Effector memory CD4-positive, alpha-beta T cell (primary cell): ENCODE results near the gene FGD2.
"Not testable (repeated sequence)": the region's sequence is repeated elsewhere in the genome, so short reads cannot be mapped to it uniquely, and the experiment has no call there.

Source experiments
- DNase-seq, 3 donors: peaks; one replicate each; pipeline ENCODE4 v3.0.0-alpha.2; 2020
- H3K27ac ChIP-seq: 2 replicates; pipeline ENCODE4 v1.7.0; 2013; ENCODE audit warnings: mild to moderate bottlenecking, low read length, moderate library complexity; ENCODE audit not compliant: insufficient read depth, poor library complexity, severe bottlenecking
- H3K27me3 ChIP-seq: replicated peaks from 2 replicates; pipeline ENCODE4 v1.7.0; 2013; ENCODE audit warnings: mild to moderate bottlenecking, low read length; ENCODE audit not compliant: insufficient read depth, control insufficient read depth, poor library complexity, severe bottlenecking
- H3K36me3 ChIP-seq: 2 replicates; pipeline ENCODE4 v1.7.0; 2013; ENCODE audit warnings: mild to moderate bottlenecking, low read length, moderate library complexity; ENCODE audit not compliant: control insufficient read depth, insufficient read depth
- H3K4me1 ChIP-seq: 2 replicates; pipeline ENCODE4 v1.7.0; 2013; ENCODE audit warnings: low read length, mild to moderate bottlenecking; ENCODE audit not compliant: control insufficient read depth, insufficient read depth, poor library complexity, severe bottlenecking
- H3K4me3 ChIP-seq: 2 replicates; pipeline ENCODE4 v1.7.0; 2013; ENCODE audit warnings: low read length, low read depth, mild to moderate bottlenecking; ENCODE audit not compliant: insufficient read depth, poor library complexity, severe bottlenecking
- H3K9me3 ChIP-seq: 2 replicates; pipeline ENCODE4 v1.7.0; 2013; ENCODE audit warnings: mild to moderate bottlenecking, low read length, moderate library complexity; ENCODE audit not compliant: control insufficient read depth

Gene FGD2

DNA sequence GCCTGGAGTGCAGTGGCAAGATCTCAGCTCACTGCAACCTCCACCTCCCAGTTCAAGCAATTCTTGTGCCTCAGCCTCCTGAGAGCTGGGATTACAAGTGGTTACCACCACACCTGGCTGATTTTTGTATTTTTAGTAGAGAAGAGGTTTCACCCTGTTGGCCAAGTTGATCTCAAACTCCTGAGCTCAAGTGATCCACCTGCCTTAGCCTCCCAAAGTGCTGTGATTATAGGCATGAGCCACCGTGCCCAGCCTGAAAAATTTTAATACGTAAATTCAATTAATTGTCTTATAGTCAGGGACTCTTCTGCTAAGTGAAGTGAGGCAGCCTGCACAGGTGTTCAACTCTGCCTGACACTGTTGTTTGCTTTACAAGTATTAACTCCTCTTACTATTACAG, 15.1 kb upstream of the FGD2 start:
- DNase-seq, H3K9me3 ChIP-seq, H3K27ac ChIP-seq, H3K4me3 ChIP-seq, H3K4me1 ChIP-seq, H3K36me3 ChIP-seq, H3K27me3 ChIP-seq: not testable (repeated sequence)

DNA sequence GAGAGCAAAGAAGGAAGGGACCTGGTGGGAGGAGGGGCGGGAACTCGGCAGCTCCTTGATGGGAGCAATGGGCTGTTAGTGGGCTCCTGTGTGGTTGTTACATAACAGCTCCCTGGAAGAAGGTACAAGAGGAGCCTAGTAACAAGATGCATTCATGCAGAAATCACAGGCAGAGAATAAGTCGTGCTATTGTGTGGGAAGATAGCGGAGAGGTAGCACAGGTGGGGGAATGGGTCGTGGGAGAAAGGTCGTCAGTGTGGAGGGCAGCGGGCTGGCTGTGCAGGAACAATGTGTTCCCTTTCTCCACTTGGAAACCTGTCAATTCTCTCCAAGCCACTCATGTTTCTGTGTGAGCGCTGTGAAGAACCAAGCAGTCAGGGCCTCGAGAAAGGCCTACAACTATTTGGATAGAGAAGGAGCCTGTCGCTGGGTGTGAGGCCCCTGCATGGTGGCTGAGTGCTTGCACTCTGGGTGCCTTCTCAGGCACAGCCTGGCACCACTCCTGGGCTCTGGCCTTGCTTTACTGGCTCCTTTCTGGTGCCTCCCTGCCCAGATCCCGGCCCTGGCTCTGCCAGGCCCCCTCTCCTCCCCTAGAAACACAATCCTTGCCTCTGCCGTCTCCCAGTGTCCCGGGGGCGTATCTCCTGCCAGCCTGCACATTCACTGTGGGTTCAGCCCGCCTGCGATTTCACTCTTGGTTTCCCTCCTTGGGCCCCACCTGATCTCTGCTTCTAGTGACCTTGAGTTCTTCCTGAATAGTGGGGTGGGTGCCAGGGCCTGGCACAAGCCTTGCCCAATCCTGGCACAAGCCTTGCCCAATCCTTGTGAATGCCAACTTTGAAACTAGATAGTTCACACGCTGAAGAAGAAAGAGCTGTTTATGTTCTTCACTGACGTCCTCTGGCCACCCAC, 7.4 kb upstream of the FGD2 start:
- H3K36me3 ChIP-seq = no peaks in the 10 kb centered on the region
- no peak for DNase-seq
- H3K27me3 ChIP-seq = no peaks in the 10 kb centered on the region
- H3K9me3 ChIP-seq = no peaks in the 10 kb centered on the region
- H3K4me3 ChIP-seq = no peak overlapping the region
- H3K27ac ChIP-seq = no peak overlapping the region
- no peaks in the 10 kb centered on the region for H3K4me1 ChIP-seq

DNA sequence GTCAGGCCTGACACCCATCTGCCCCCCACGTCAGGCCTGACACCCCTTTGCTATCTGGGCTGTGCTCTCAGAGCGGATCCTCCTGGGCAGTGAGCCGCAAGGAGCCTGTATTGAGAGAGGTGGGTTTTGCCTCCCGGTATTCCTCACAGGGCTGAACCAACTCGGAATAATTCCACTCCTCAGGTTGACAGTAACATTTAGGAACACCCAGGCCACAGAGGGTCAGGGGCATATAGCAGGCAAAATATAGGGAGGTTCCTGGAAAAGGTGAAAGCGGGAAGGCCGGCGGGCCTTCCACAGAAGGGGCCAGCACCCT, 6.8 kb upstream of the FGD2 start:
- Histone ChIP-seq H3K4me1 (no peaks in the 10 kb centered on the region), H3K27ac (no peak overlapping the region), H3K4me3 (no peak overlapping the region), H3K27me3 (no peaks in the 10 kb centered on the region), H3K36me3 (no peaks in the 10 kb centered on the region), H3K9me3 (no peaks in the 10 kb centered on the region)
- no peak for DNase-seq

DNA sequence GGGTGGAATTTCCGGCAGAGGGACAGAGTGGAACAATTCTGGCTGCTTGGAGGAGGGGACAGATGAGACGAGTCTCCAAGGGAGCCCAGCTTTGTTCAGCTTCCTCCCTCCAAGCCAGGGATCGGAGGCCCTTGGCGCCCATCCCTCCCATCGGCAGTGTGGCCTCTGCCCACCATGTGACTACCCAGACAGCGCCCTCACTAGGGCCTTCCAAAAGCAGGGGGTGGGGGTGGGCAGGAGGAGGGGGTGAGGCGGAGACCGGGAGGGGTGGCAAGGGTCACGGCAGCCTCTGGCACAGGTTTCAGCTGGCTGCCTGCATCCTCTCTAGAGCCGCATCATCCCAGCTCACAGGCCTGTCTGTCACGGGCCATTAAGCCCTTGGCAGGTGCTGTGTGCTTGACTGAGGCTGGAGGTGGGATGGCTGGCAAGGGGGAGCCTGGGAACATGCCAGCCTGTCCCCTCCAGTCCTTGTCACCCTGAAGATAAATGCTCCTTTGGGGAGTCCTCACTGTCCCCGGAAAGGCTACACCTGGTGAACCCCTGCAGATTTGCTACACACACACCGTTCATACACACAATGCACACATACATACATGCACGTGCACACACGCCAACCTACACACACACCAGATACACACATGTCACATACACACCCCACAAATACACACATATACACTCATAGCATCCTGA, 6.2 kb upstream of the FGD2 start:
- no peaks in the 10 kb centered on the region for H3K4me1 ChIP-seq
- no peaks in the 10 kb centered on the region for H3K27me3 ChIP-seq
- no peak overlapping the region for H3K27ac ChIP-seq
- no peaks in the 10 kb centered on the region for H3K36me3 ChIP-seq
- no peak for DNase-seq
- no peaks in the 10 kb centered on the region for H3K9me3 ChIP-seq
- no peak overlapping the region for H3K4me3 ChIP-seq

DNA sequence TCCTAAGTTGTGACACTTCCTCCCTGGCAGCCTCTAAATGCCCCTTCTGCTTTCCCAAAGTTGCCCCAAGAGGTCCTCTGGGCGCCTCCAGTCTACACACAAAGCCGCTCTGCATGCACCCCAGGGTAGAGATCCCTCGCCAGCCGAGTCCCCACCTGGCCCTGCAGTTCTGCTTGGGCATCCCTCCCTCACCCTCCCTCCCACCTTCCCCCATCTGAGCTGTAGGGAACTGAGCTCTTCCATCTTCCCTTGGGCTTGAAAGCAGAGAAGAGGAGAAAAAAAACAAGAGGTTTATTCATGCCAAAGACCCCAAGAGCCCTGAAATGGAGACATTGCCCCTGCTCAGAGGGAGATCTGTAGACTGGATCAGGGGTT, 5.7 kb upstream of the FGD2 start:
- Histone ChIP-seq H3K27me3 (no peaks in the 10 kb centered on the region), H3K9me3 (no peaks in the 10 kb centered on the region), H3K4me1 (no peaks in the 10 kb centered on the region), H3K36me3 (no peaks in the 10 kb centered on the region), H3K27ac (no peak overlapping the region), H3K4me3 (no peak overlapping the region)
- DNase-seq = no peak

DNA sequence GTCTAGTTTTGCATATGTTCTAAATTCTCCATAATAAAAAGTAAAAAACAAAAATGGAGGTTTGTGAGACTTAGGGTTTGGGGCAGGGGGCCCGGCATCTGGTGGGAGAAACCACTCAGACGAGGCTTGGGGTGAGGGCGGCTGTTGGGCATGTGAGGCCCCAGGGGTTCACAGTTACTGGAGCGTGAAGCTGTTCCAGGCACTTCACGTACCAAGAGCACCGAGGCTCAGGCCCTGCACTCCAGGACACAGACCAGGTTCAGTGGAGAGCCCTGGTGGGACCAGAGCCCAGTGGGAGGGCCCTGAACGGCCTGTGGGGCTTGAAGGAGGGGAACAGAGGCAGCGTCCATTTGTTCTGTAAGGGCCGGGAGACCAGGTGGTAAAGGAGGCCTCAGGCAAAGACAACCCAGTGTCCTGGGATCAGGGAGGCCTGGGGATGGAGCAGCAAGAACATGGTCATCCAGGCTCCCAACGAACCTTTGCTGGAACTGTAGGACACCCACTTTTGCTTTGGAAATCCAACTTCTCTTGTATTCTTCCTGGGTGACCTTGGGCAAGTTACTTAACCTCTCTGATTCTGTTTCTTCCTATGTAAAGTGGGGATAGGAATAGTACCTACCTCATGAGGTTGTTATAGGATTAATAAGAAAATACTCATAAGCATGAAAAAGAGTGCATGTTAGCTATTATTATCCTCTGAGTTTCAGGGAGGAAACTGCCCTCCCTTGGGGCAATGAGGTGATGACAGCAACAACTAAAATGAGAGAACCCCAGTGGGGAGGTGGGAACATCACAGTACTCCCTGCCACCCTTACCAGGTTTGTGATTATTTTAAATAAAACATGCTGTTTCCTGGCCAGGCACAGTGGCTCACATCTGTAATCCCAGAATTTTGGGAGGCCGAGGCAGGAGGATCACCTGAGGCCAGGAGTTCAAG, 1.1 kb upstream of the FGD2 start:
- no peak for DNase-seq
- H3K27me3 ChIP-seq = no peaks in the 10 kb centered on the region
- no peaks in the 10 kb centered on the region for H3K36me3 ChIP-seq
- no peak overlapping the region for H3K27ac ChIP-seq
- H3K4me3 ChIP-seq = no peak overlapping the region
- no peaks in the 10 kb centered on the region for H3K9me3 ChIP-seq
- H3K4me1 ChIP-seq = no peaks in the 10 kb centered on the region

DNA sequence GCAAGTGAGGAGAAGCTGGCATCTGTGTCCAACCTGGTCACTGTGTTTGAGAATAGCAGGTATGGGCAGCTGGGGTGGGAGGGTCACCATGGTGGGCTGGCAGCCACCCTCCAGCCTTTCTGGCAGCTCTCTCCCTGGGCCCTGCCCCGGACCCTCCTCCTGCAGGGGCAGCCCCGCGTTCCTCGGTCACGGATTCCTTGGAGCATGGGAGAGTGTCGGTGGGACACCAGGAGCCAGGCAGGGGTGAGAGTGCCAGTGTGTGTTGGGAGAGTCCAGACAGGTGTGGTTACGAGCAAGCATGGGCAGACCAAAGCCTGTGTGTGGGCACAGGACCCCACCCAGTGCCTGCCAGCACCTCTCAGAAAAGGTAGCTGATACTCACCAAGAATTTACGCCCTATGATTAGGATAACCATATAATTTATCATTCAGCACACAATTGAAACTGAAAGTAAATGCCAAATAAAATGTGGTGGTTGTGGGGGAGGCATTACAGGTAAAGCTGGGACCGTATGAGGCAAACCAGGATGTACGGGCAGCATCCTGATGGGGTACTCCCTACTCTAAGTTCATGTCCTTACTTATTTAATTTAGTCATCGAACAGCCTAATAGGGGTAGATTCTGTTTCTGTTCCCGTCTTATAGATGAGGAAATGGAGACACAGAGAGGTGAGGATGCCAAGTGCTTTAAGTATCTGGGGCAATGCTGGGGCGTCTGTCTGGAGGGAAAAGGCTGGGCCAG, 542 bp downstream of the FGD2 start:
- DNase-seq = no peak
- Histone ChIP-seq H3K27ac (no peak overlapping the region), H3K4me3 (no peak overlapping the region), H3K9me3 (no peaks in the 10 kb centered on the region), H3K36me3 (no peaks in the 10 kb centered on the region), H3K27me3 (no peaks in the 10 kb centered on the region), H3K4me1 (no peaks in the 10 kb centered on the region)

DNA sequence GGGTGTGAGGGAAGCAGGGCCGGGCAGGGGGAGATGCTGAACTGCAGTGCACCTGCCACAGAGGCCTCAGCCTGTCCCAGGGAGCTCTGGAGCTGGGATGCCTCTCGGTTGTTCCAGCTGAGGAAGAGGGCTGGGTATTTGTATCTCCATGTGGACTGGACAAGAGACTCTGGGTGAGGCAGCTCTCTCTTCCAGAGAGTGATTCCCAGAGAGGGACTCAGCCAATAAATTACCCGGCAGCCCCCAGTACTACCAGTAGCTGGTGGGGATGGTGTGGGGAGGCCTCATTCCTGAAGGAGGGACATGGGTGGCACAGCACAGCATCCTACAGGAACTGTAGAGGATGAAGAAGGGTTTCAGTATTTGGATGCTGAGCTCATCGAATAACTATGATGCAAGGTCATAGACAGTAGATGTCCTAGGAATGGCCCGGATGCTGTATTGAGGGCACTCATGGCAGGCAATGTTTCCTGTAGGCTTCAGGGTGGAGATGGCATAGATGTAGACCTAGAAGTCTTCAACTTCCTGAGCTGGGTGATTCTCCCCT, 1.4 kb downstream of the FGD2 start:
- Histone ChIP-seq H3K27me3 (no peaks in the 10 kb centered on the region), H3K27ac (no peak overlapping the region), H3K9me3 (no peaks in the 10 kb centered on the region), H3K4me1 (no peaks in the 10 kb centered on the region), H3K4me3 (no peak overlapping the region), H3K36me3 (no peaks in the 10 kb centered on the region)
- DNase-seq = no peak

DNA sequence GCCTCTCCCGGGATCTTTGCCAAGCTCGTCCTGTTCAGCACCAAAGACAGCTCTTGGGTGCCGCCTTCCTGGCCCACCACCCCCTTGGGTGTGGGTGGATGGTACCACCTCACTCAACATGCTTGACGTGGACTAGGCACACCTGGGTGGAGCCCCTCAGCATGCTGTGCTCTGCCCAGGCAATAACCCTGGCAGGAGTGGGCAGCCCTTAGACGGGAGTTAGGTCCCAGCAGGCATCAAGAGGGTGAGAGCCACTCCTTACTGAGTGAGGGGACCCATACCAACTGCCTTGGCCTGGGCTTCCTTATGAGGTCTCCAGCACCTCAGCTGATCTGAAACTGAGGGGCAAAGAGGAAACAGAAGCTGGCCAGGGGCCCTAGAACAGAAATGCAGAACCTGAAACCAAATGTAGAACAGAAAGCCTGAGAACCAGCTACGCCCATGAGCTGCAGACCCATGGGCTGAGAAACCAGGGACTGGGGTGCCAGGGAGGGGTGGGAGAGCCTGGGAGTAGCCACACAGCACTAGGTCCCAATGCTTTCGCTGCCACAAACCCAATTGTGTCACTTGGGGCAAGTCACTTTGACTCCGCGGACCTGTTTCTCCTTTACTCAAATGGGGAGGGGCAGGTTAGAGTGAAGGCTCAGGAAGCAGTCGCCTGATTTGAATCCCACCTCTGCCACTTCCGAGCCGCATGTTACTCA, 2.0 kb downstream of the FGD2 start:
- no peaks in the 10 kb centered on the region for H3K9me3 ChIP-seq
- no peaks in the 10 kb centered on the region for H3K36me3 ChIP-seq
- H3K27me3 ChIP-seq = no peaks in the 10 kb centered on the region
- no peak overlapping the region for H3K27ac ChIP-seq
- no peaks in the 10 kb centered on the region for H3K4me1 ChIP-seq
- no peak overlapping the region for H3K4me3 ChIP-seq
- no peak for DNase-seq
